HS-5 (cell line): ENCODE measurements around the gene PLBD1.

Experiments
- DNase-seq: peaks from one replicate; pipeline ENCODE4 v3.0.0-alpha.2; 2012; ENCODE audit warnings: low read depth

Gene PLBD1

DNA sequence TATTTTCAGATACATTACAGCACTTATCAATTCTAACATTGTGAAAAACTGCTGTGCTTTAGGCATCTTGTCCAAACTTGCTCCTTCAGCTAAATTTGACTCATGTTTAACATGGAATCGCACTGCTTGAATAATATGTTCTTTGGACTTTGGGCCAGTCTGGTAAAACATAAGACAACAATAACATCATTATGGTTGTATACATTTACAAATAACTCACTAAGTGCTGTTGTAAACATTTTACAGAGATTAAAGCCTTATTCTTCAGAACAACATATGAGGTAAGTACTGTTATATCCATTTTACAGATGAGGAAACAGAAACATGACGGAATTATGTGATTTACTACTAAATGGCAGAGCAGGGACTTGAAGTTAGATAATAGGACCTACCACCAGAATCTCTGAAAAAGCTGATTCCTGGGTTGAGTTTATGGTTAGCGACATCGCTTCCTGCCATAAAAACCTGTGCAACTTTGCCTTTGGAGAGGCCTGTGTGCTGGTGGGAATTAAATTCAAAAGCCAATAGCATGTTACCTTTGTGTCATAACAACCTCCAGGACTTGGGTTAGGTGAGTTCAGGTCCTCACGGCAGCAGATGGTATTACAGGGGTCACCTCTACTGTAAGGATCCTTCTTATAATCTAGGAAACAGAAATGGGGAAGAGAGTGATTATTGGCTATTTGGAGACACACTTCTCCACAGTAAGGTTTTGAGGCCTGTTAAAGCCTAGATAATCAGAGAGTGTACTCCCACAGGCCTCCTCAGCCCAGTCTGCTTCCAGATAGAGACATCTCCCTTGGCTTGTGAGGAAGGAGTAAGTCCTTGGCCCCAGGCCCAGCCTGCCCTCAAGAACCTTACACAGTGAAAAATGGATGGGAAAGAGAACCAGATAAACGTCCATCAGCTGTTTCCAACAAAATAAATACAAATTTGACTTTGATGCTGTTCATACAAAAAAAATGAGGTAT, 61.8 kb downstream of the PLBD1 start:
- no peak for DNase-seq

DNA sequence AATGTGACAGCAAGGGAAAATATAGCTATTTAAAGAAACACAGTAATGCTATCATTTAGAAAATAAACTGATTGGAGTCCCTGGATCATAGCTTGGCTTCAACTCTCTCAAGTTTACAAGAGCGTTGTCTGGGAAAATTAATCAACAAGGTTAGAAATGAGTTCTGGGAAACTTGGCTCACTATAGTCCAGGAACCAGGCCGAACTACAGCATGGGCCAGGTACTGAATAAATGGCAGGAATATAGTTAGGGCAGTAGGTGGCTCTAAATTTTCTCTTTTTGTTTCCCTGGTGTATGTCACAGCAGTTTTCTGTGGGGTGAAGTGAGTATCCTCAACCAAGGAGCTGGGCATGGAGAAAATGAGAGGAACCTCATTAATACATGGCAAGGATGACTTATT, 72.4 kb downstream of the PLBD1 start:
- DNase-seq = no peak

DNA sequence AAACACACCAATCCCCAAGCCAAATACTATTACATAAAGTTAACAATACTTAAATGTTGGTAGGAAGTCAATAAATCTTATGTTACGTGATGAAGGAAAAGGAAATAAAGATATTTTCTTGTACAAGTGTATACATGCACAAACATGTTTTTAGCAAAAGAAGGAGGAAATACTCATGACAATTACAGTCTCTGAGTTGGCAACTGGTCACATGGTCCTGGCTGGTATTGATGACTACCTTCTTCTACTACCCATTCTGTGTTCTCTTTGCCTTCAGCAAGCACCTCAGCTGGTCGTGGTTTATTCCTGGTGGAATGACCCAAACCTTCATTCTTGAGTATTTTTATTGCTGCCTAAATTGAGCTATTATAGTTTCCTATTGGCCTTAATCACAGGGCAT, 84.8 kb downstream of the PLBD1 start:
- DNase-seq = no peak

DNA sequence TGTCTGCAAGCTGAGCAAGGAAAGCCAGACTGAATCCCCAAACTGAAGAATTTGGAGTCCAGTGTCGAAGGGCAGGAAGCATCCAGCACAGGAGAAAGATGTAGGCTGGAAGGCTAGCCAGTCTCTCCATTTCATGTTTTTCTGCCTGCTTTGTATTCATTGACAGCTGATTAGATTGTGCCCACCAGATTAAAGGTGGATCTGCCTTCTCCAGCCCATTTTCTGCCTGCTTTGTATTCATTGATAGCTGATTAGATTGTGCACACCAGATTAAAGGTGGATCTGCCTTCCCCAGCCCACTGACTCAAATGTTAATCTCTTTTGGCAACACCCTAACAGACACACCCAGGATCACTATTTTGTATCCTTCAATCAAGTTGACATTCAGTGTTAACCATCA, 85.3 kb downstream of the PLBD1 start:
- no peak for DNase-seq

DNA sequence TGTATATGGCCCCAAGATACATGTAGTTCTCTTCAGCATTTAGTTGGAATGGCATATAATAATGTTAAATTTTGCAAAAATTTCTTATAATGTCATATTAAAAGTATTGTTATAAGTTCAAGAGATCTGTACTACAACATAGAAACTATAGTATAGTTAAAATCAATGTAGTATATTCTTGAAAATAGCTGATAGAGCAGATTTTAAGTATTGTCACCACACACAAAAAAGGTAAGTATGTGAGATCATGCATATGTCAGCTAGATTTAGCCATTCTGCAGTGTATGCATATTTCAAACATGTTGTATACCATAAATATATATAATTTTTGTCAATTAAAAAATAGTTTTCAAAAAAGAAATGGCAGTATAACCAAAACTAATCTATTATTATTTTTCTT, 86.5 kb downstream of the PLBD1 start:
- no peak for DNase-seq

DNA sequence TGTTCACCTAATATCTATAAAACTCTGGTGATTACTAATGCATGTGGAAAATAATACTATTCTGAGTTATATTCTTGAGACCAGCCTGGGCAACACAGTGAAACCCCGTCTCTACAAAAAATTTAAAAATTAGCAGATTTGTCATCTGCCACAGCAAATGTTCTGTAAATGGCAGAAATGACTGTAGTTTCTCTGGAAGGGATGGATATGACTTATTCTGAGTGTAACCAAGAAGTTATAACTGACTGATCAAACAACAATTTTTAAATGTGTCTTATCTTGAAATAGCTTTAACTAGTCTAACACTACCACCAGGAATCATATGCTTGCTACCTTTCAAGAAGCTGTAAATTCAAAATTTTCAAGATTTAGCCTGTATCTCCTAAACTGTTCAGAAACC, 88.7 kb downstream of the PLBD1 start:
- DNase-seq = no peak

DNA sequence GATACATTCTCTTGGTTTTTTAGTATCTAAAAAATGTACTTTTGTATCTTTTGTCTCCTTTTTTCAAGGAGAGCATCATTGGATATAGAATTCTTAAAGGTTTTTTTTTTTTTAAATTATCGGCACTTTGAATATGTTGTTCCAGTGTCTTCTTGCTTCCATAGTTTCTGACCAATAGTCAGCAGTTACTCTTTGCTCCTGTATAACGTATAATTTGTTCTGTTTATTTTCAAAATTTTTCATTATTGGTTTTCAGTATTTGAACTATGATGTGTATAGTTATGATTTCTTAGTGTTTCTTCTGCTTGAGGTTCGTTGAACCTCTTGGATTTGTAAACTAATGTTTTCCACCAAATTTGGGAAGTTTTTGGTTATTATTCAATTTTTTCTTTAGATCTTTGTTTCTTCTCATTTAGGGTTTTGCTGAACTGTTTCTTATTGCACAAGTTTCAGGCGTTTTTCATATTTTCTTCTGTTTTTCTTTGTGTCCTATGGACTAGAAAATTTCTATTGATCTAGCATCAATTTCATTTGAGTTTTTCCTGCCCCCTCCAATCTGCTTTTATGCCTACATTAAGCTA, 93.9 kb downstream of the PLBD1 start:
- no peak for DNase-seq

DNA sequence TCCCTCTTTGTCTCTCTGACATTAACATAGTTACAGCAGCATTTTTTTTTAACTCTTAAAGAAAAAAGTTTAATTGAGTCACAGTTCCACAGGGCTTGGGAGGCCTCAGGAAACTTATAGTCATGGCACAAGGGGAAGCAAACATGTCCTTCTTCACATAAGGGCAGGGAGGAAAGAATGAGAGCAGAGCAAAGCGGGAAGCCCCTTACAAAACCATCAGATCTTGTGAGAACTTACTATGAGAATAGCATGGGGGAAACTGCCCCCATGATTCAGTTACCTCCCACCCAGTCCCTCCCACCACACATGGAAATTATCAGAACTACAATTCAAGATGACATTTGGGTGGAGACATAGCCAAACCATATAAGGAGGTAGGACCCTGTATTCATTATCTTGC, 96.2 kb downstream of the PLBD1 start:
- no peak for DNase-seq

DNA sequence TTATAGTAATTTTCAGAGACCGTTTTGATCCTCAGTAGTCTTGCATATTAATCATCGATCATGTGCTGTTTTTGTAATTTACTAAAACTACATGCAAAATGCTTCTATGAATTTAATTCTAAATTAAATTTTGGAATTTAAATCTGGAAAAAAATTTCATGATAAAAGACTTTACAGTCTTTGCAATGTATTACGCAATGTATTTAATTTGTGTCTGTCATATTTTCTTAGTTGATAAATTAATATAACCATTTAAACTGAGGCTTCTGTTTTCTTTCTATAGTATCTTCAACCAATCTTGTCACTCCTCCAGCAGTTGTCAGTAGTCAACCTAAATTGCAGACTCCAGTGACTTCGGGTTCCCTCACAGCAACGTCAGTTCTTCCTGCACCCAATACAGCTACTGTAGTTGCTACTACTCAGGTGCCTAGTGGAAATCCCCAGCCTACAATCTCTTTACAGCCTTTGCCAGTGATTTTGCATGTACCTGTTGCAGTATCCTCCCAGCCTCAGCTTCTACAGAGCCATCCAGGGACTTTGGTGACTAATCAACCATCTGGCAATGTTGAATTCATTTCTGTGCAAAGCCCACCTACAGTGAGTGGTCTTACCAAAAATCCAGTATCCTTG, 107.4 kb downstream of the PLBD1 start:
- no peak for DNase-seq

DNA sequence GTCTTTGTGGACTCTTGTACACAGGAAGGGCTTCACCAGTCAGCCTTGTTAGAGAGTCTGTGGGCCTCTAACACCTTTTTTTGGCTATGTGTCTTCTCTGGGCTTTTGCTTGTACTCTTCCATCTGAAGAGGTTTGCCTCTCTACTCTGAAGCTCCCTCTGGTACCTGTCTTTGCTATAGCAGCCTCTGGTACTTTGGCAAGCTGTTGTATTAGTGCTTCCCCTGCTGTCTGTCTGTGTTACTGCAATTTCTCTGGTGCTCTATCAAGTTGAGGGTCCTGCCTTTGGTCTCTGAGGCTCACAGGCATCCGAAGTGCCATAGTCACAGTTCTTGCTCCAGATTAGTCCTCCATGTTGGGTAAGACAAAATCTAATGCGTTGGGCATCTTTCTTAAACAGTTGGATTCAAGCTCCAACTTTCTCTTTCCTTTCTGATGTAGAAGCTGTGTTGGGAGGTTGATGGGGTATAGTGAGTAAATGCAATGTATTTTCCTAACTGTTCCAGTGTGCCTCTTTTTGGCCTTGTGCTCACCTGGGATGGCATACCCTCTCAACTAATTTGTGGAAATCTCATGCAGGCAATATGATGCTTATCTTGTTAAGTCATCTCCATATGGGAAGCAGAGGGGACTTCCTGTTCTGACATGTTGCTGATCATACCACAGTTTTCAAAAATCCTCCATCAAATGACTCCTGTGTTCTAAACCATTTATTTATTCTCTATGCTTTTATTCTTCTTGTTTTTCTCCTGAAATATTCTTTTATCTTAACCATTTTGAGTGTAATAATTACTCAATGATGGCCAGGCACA, 113.4 kb downstream of the PLBD1 start:
- no peak for DNase-seq
